HG02623 (cell line): Measurements from ENCODE around the gene GABPB2.
A peak's percentile ranks its signal among the peaks of the same experiment; 100 is the strongest.

Experiments
- ATAC-seq: cut with Tn5 transposase; IDR thresholded peaks from one replicate; pipeline ENCODE4 v1.9.1; 2021; ENCODE audit warnings: moderate library complexity; ENCODE audit not compliant: unreplicated experiment

Gene GABPB2

DNA sequence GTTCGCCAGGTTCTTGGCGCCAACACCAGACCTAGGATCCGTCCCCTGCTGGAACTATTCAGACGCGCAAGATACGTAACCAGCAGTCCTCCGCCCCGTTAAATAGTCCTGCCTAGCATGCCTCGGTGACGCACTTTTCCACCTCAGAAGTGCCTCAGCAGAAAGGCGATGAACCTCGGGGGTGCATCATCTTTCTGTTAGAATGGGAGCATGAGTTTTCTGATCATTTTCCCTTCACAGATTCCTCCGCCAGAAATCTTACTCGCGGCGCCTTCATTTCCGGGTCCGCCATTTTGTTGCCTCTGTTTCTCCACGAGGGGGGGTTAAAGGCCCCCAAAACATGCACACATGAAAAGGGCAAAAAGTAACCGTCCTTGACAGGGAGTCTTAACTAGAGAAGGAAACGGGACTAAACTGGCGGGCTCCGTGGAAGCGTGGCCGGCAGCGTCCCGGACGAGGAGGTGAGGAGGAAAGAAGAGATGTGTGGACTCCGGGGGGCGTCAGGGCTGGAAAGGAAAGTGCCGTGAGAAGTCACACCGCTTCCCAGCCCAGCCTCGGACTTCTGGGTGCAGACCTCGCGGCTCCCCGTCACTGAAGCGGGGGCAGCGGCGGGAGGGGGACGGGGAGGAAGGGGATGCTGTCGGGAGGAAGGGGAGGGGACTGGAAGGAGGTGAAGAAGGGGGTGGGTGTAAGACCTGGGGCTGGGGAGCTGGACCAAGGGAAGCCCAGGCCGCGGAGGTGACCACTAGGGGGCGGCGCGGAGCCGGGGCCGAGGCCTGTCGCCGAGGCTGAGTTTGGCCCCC lies at the start of gene GABPB2:
Gene GABPB2 (plus strand): TSS at position 288 of the 803 bp plus-strand sequence. CDS start 17,429 bp downstream, outside the sequence.
- peak; percentile 69 for ATAC-seq

DNA sequence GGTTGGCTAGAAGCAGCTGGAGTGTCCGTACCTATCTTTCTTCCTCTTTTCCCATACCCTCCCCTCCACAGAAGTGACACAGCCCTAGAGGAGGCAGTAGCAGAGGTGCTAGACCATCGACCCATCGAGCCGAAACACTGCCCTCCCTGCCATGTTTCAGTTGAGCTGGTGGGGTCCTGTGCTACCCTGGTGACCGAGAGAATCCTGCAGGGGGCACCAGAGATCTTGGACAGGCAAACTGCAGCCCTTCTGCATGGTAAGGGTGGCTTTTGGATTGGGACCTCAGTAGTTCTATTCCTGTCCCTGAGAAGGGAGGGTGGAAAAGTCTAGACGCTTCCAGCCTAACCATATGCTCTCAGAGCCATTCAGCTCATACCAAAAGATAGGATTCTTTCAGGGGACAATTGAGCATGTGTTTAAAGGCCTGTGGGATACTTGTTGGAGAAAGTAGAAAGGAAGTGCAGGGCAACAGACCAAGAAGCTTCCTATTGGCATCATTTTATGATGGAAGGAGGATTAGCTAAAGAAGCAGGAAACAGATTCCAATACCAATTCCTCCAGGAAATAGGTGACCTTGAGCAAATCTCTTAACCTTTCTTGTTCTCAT lies 45.9 kb upstream of the GABPB2 start:
- ATAC-seq = peak; percentile 57

DNA sequence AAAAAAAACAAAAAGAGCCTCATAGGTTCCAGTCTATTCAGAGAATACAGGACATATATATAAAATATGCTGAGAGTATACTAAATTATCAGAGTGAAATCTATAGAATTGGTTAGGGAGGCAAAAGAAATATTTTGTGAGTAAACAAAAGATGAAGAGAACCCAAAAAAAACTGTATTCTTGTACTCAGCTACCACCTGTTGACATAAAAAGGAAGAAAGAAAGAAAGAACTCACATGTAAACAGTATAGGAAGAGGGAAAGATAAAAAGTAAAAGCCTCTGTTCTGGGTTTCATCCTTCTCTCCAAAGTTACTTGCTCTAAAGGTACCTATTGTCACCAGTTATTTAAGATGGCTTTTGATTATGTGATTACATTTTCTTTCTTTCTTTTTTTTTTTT lies 44.1 kb upstream of the GABPB2 start:
- ATAC-seq = no peak

DNA sequence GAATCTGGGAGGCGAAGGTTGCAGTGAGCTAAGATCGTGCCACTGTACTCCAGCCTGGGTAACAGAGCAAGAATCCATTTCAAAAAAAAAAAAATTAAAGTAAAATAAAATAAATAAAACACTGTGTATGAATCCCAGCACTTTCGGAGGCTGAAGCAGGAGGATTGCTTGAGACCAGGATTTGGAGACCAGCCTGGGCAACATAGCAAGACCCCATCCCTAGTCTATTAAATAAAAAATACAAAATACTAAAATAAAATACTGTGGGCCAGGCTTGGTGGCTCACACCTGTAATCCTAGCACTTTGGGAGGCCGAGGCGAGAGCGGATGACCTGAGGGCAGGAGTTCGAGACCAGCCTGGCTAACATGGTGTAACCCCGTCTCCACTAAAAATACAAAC lies 38.4 kb upstream of the GABPB2 start:
- no peak for ATAC-seq

DNA sequence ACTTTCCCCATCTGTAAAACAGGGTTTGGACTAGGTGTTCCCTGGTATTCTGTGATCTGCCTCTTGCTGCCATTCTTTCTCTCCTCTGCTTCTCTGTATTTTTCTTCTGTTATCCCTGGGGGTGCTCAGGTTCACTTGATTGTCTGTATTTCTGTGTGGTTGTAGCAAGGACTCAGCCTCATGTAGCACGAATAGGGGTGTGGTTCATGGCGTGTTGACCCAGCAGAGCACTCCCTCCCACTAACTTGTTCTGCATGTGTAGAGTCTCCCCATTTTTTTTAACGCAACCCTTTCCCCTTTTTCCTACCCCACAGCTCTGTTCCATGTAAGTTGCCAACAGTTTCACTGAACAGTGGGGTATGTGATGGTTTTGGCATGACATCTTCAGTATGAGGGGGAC lies 35.4 kb upstream of the GABPB2 start:
- ATAC-seq = no peak

DNA sequence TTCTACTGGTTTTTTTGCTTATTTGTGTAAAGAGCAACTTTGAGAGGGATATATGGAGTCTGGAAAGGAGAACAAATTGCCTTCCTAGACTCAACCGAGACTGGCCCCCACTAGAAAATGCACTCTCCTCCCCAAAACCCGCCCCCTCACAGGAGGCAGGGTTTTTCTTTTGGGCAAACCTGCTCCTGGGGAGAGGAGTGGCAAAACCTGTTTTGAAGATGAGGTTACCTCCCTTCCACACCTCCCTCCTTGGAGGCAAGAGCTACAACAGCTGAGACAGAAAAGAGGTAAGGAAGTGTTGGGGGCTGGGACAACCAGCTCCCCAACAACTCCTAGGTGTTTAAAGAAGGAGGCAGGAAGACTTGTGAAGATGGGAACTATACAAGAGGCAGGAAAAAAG lies 34.2 kb upstream of the GABPB2 start, which contains the start of gene BNIPL:
Gene BNIPL (plus strand): TSS at position 231 of the 400 bp plus-strand sequence. CDS start 140 bp downstream, at position 371.
- no peak for ATAC-seq

DNA sequence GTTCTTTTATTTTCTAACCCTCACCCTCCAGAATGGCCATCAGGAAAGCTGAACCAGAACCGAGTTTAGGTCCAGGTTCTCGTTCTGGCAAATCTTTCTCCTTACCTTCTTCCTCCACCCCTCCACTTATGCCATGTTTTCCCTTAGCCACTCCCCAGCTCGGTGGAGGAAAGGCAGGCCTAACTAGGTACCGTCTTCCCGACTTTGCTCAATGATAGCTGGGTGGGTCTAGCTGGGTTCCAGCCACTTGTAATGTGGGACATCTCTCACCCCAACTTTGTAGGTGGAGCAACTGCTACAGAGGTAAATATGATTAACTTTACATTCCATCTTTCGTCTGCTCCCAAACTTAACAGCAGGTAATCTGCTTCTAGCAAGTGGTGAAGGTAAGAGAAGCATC lies 33.5 kb upstream of the GABPB2 start:
- ATAC-seq = no peak

DNA sequence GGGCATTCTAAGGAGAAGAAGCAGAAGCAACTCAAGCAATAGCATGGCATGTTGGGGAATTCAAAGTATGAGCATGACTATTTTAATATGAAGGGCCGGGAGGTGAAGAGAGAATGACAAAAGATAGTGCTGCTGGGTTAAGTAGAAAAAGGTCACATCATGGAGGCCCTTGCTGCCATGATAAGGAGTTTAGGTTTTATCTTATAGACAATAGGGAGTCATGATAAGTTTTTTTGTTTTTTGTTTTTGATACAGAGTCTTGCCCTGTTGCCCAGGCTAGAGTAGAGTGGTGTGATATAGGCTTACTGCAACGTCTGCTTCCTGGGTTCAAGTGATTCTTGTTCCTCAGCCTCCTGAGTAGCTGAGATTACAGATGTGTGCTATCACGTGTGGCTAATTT lies 31.0 kb upstream of the GABPB2 start:
- no peak for ATAC-seq

DNA sequence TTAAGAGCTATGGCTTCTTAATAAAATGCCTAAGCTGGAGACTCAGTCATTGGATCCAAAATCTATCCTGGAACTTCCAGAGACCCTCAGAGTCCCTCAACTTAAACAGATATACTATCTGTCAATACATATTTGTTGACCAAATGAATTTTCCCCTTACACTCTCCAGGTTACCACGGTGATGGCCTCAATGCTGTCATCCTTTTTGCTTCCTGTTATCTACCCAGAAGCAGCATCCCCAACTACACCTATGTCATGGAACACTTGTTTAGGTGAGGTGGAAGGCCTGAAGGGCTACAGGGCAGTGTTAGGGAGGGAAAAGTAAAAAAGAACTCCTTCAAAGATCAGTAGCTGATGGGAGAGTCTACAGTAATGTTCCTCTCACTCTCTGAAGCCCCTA lies 27.4 kb upstream of the GABPB2 start:
- no peak for ATAC-seq

DNA sequence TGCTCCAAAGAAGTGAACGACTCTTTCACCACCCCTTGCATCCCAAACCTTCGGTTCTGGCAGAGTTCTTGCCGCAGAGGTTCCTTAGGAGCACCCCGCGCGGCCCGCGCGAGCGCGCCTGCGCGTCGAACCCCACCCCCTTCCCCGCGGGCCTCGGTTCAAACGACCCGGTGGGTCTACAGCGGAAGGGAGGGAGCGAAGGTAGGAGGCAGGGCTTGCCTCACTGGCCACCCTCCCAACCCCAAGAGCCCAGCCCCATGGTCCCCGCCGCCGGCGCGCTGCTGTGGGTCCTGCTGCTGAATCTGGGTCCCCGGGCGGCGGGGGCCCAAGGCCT lies 23.0 kb upstream of the GABPB2 start, which contains the start of gene C1orf56:
Gene C1orf56 (plus strand): TSS at position 161 of the 334 bp plus-strand sequence. CDS start 97 bp downstream, at position 258.
- ATAC-seq = peak; percentile 59

DNA sequence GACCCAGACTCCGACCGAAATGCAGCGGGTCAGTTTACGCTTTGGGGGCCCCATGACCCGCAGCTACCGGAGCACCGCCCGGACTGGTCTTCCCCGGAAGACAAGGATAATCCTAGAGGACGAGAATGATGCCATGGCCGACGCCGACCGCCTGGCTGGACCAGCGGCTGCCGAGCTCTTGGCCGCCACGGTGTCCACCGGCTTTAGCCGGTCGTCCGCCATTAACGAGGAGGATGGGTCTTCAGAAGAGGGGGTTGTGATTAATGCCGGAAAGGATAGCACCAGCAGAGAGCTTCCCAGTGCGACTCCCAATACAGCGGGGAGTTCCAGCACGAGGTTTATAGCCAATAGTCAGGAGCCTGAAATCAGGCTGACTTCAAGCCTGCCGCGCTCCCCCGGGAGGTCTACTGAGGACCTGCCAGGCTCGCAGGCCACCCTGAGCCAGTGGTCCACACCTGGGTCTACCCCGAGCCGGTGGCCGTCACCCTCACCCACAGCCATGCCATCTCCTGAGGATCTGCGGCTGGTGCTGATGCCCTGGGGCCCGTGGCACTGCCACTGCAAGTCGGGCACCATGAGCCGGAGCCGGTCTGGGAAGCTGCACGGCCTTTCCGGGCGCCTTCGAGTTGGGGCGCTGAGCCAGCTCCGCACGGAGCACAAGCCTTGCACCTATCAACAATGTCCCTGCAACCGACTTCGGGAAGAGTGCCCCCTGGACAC lies 22.5 kb upstream of the GABPB2 start:
- peak; percentile 52 for ATAC-seq

DNA sequence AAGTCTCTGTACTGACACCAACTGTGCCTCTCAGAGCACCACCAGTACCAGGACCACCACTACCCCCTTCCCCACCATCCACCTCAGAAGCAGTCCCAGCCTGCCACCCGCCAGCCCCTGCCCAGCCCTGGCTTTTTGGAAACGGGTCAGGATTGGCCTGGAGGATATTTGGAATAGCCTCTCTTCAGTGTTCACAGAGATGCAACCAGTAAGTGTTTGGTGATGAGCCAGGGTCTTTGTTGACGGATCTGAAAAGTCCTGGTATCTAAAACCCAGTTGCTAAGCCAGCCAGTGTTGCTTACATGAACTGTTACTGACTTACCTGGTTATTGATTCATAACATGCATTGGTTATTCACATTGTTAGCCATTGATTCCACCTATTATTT lies 21.9 kb upstream of the GABPB2 start:
- ATAC-seq = no peak

DNA sequence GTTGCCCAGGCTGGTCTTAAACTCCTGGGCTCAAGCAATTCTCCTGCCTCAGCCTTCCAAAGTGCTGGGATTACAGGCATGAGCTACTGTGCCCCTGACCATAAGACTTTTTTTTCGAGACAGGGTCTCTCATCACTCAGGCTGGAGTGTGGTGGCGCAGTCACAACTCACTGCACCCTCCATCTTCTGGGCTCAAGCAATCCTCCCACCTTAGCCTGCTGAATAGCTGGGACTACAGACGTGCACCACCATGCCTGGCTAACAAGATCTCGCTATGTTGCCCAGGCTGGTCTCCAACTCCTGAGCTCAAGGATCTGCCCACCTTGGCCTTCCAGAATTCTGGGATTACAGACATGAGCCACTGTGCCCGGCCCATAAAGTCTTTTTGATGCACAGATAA lies 21.1 kb upstream of the GABPB2 start:
- no peak for ATAC-seq

DNA sequence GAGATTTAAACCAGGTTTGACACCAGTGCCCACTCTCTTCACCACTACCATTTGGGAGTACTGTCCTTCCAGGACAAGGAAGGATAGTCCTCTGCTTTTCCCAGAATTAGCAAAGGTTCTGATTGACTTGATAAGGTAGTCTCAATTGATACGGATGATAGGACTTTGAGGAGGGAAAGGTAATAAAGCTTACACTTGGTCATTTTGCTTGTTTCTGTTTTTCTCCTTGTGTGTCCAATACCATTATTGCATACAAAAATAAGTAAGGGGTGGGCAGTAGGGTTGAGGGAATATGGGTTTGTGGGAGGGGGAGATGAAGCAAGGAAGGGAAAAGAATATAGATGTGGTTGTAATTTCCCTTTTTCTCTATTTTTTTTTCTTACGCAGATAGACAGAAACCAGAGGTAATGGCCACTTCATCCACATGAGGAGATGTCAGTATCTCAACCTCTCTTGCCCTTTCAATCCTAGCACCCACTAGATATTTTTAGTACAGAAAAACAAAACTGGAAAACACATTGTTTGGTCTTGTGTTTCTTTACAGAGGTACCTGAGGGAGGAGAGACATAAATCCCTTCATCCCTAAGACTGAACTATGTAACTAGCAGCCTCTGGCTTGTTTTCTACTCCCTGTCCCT lies 20.4 kb upstream of the GABPB2 start:
- ATAC-seq = no peak

DNA sequence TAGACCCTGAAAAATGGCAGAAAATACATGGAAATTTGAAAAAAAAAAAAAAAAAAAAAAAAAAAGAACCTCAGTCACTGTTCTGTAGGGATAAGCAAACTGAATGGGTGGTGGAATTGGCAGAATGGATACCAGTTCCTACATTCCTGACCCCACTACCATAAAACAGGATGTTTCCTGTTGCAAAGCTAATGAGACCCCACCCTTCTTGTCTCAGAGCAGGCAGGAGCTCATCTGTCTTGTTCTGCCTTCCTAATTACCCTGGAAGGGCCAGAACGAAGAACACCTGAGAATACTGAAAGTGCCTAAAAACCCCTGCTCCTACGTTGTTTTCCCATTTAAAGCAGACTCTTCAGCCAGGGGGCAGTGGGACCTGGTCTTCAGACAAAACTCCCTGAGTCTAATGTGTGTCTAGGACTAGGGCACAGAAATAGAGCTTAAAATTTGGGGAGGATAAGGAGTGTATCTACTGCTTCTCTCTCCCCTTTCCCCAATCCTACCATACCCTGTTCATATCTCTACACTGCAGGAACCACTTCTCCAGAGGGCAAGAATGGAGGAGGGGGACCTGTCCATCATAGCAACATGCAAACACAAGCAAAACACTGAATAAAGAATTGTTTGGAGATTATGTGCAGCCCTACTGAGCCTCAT lies 19.1 kb upstream of the GABPB2 start:
- no peak for ATAC-seq

DNA sequence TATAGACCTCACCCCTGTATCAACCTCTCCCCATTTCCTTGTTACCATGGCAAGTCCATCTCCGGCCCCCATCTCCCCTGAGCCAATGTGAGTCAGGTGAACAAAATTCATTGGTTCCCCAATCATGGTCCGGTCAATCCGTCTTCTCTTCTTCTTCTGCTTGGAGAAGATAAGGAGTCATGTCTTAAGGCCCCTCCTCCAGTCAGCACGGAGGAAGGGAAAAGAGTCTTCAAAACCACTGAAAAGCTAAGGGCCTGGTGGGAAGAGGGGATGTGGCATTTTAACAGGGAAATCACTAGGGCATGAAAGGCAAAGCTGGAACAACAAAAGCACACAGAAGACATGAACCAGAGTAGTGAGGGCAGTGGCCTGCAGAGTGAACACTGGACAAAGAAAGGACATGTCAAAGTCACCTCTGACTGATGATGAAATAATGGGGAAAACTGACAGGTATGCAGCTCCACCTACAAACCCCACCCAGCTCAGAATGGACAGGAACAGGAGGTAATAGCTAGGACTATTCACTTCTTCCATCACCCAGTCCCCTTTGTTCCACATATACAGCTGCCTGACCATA lies 15.5 kb upstream of the GABPB2 start:
- no peak for ATAC-seq

DNA sequence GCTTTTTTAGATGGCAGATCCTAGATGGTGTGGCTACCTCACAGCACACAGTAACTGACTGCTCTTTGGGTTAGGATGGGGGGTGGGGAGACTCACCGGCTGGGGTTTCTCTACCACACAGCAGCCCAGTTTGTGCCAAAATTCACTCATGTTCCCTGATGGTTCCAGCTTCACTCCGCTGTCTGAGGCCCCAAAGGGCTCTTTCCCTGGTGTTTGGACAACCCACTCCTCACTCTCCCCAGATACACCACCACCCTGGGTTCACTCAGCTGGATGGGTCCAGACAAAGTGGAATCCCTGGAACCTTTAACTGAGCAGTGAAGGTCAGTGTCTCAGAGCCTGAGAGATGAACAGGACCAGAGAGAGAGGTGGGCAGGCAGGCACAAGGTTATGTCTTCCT lies 15.0 kb upstream of the GABPB2 start:
- no peak for ATAC-seq

DNA sequence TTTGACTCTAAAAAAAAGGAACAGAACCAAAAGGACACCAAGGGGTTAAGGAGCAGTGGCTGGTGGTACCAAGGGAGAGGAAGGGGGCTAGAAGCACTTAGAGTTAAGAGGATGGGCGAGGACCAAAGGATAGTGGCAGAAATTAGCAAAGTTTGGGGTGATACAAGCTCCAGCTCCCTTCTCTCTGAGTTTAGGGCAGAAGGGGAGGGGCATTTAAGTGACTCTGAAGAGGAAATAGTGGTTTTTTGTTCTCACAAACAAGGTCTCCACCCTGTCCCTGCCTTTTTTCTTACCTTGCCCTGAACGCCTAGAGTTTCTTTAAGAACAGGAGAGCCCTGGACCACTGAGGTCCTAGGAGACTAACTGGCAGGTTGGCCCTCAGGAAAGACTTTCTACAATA lies 14.4 kb upstream of the GABPB2 start:
- ATAC-seq = no peak

DNA sequence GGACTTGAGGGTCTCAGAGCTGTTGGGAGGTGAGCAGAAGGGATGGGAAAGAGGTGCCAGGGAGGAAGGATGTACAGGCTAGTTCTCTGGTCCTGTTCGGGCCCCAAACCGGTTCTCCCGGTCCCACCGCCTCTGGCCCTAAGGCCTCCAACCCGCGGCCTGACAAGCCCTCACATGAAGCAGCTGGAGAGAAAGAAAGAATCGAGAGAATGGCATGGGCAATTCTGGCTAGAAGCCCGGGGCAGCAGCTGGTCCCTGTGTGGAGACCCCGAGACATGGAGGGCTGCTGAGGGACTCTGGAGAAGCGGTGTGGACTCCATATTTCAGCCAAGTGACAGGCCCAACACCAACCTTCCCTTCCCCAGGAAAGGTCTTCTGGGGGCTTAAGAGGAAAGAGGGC lies 11.9 kb upstream of the GABPB2 start:
- no peak for ATAC-seq
